Ovary (tissue), 10 donors: ENCODE measurements around the gene DDX59. TPM values are rescaled to one million over a fixed set of nuclear protein-coding genes. Genes with fewer than 3 reads are reported as not detected.

Experiments used
- DNase-seq, 5 donors: peaks; one replicate each; pipeline ENCODE4 v3.0.0-alpha.2; 2019 to 2020
- H3K27ac ChIP-seq, 2 donors: fragments of 200-600 bp; one replicate each; pipeline versions ENCODE4 v1.5.1 to v1.8.0; 2019 to 2022
- H3K27me3 ChIP-seq: fragments of 200-600 bp; one replicate; pipeline ENCODE4 v1.8.0; 2022
- H3K36me3 ChIP-seq: fragments of 200-600 bp; sonication (generic); one replicate; pipeline ENCODE4 v1.5.1; 2019
- H3K4me1 ChIP-seq: one replicate; pipeline ENCODE4 v1.8.1; 2013; ENCODE audit warnings: mild to moderate bottlenecking, moderate library complexity; ENCODE audit not compliant: insufficient read depth
- H3K4me3 ChIP-seq: fragments of 200-600 bp; sonication (generic); one replicate; pipeline ENCODE4 v1.5.1; 2017
- H3K9me3 ChIP-seq, 2 donors: fragments of 200-600 bp in 1 of 2; sonication (generic) in 1 of 2; one replicate each; pipeline versions ENCODE4 v1.5.1 to v1.8.1; 2013 to 2019; ENCODE audit warnings: mild to moderate bottlenecking in 1 of 2, moderate library complexity in 1 of 2
- CTCF ChIP-seq, 3 donors: fragments of 450-650 bp in 2 of 3; fragments of 200-600 bp in 1 of 3; IDR thresholded peaks; one replicate each; pipeline versions ENCODE4 v1.5.1 to v1.8.0; 2016 to 2022; ENCODE audit warnings: antibody characterized with exemption in 3 of 3, mild to moderate bottlenecking in 1 of 3
- EP300 ChIP-seq: sonication (generic); formaldehyde crosslinking; IDR thresholded peaks from one replicate; pipeline ENCODE4 v1.6.1; 2017; ENCODE audit warnings: antibody characterized with exemption
- POLR2A ChIP-seq: fragments of 450-650 bp; IDR thresholded peaks from one replicate; pipeline ENCODE4 v1.6.1; 2017; ENCODE audit warnings: antibody characterized with exemption, mild to moderate bottlenecking, moderate library complexity
- WGBS, 3 donors: extraction: QIAGEN DNeasy Blood & Tissue Kit in 1 of 3; methylation state at CpG; one replicate each; pipeline versions ENCODE4 v1.1.5 to v1.1.7; 2013 to 2017; 5-methylcytosine and 5-hydroxymethylcytosine counted together
- intact Hi-C, 4 donors: fragments of 100-400 bp; cut with DNase I; formaldehyde crosslinking; loops; one replicate each; pipeline versions ENCODE4 v1.11.0 to v1.15.1; 2022 to 2023
- long read RNA-seq, 3 donors: library from polyadenylated mRNA in 2 of 3; unstranded in 2 of 3; transcript quantifications; one replicate each; pipeline ENCODE4 v2.0.0 and lab custom pipeline, GENCODE V29; 2021 to 2026
- polyA plus RNA-seq, 2 donors: library from polyadenylated mRNA; stranded (reverse); fragments of 200-250 nt in 1 of 2; fragments of 350-450 nt in 1 of 2; fragmentation: Illumina TruSeq in 1 of 2; extraction: RNeasy Lipid Tissue Mini Kit (QIAGEN cat#74804) in 1 of 2; gene quantifications; one replicate each; pipeline ENCODE4 v1.2.3, GENCODE V29; 2013 to 2014
- total RNA-seq, 7 donors: library from RNA; depleted of rRNA in 2 of 7; stranded (reverse); fragments of >200 nt in 2 of 7; fragmentation: NEBNext Ultra II Directional in 3 of 7; extraction: Animal tissue kit (Norgen Biotek cat#: 25700) in 3 of 7; gene quantifications; one replicate each; pipeline versions ENCODE4 v1.1.0 to v1.2.4, GENCODE V29; 2016 to 2023
- donor health status: DM: no; HTN: no; CAD: no; lungs with moderate emphysema.
- donor health status: DM: no; HTN: no; CAD: no.
- donor health status: Bipolar disorder and iron deficiency.
- donor health status: DM: yes; HTN: yes; CAD: no.
- donor health status: DM: no; HTN: no; CAD: no.
- donor health status: DM: yes; HTN: yes; CAD: no.

The DDX59 gene
- total RNA-seq (10 to 100 TPM; 16.4 to 25.6 (median 19.5) TPM), polyA plus RNA-seq (10 to 100 TPM; 17.6 to 29.1 TPM)
- long read RNA-seq, donor 1, transcript DDX59-201 (8 exons, 2,289 nt): major isoform, 6 of 72 reads
- long read RNA-seq, donor 1, partial matches to known transcripts: 42 of 72 reads
- long read RNA-seq, donor 1, other reads (novel, unspliced or antisense): 24 of 72 reads
- long read RNA-seq, donor 2, partial matches to known transcripts: 0 of 2 reads
- long read RNA-seq, donor 2, other reads (novel, unspliced or antisense): 0 of 2 reads
- long read RNA-seq, donor 3, transcript DDX59-201 (8 exons, 2,289 nt): major isoform, 9 of 17 reads
- long read RNA-seq, donor 3, partial matches to known transcripts: 3 of 17 reads
- long read RNA-seq, donor 3, other reads (novel, unspliced or antisense): 5 of 17 reads

- Histone ChIP-seq H3K9me3 (no peaks in the 10 kb centered on the region), H3K36me3 (no peaks in the 10 kb centered on the region), H3K27me3 (no peaks in the 10 kb centered on the region), H3K4me3 (peak within 1 kb of the TSS; percentile 98), H3K4me1 (peaks cover 10% of the 10 kb centered on the region), H3K27ac (peak within 1 kb of the TSS; percentile 86 to 97)
- 0 to 1% (median 0%) methylated on average over 62 to 91 of the region's 91 CpGs for WGBS, 3 donors
- intact Hi-C loops: loop anchor here (5.0 to 10.0 kb wide), 4 partner anchors 65 to 135 kb away; partner anchors contain the start of gene CAMSAP2 (in 3 of the 4)
- TF ChIP-seq CTCF (IDR thresholded peaks at IDR 0.05) (peak in 1 of 3 donors; percentile 59), POLR2A (peak; percentile 97), EP300 (peak; percentile 76)
- DNase-seq: peak; percentile 96 to 97 (median 97)
These were observed at the start of gene DDX59 for GRCh38 chr1:200669314-200670241. Gene DDX59, minus strand, starts transcription at chr1:200669907. Its CDS starts 3,167 bp downstream, at chr1:200666740.

- Histone ChIP-seq H3K27ac (no peak overlapping the region), H3K27me3 (no peaks in the 10 kb centered on the region), H3K4me1 (no peaks in the 10 kb centered on the region), H3K9me3 (no peaks in the 10 kb centered on the region), H3K4me3 (no peak overlapping the region), H3K36me3 (no peaks in the 10 kb centered on the region)
- WGBS, 3 donors: 74 to 84% (median 75%) methylated on average over 2 of the region's 2 CpGs
- TF ChIP-seq EP300: no peak
- no peak for TF ChIP-seq POLR2A
- no peak for TF ChIP-seq CTCF (IDR thresholded peaks at IDR 0.05)
- intact Hi-C loops: no loop called here
- DNase-seq: no peak
These were observed 44.9 kb upstream of the DDX59 start for GRCh38 chr1:200714504-200715187.

GRCh38 chr1:200710166-200710565, 40.5 kb upstream of the DDX59 start:
- H3K4me1 ChIP-seq: no peaks in the 10 kb centered on the region
- no peaks in the 10 kb centered on the region for H3K27me3 ChIP-seq
- DNase-seq: no peak
- H3K36me3 ChIP-seq: no peaks in the 10 kb centered on the region
- no peak overlapping the region for H3K4me3 ChIP-seq
- H3K9me3 ChIP-seq: no peaks in the 10 kb centered on the region
- TF ChIP-seq POLR2A: no peak
- no peak for TF ChIP-seq EP300
- no peak for TF ChIP-seq CTCF (IDR thresholded peaks at IDR 0.05)
- H3K27ac ChIP-seq: no peak overlapping the region
- intact Hi-C loops: no loop called here
- WGBS, 3 donors: 86 to 90% (median 88%) methylated on average over 2 of the region's 2 CpGs

- TF ChIP-seq EP300 (no peak), CTCF (IDR thresholded peaks at IDR 0.05) (no peak), POLR2A (no peak)
- Histone ChIP-seq H3K9me3 (no peaks in the 10 kb centered on the region), H3K4me1 (no peaks in the 10 kb centered on the region), H3K4me3 (no peak overlapping the region), H3K36me3 (no peaks in the 10 kb centered on the region), H3K27me3 (no peaks in the 10 kb centered on the region), H3K27ac (no peak overlapping the region)
- DNase-seq: no peak
- WGBS, 3 donors: 81 to 86% (median 83%) methylated on average over 1 of the region's 1 CpG
- intact Hi-C loops: no loop called here
These were observed 39.1 kb upstream of the DDX59 start for GRCh38 chr1:200708769-200709168.
